Measurements from ENCODE around the gene EML4.

EML4 gene

GRCh38 chr2:42288811-42289210 is 119.7 kb downstream of the EML4 start:
- no peak for DNase-seq (ENCODE audit: low read depth in 1 of 2, low spot score in 1 of 2)
- Histone ChIP-seq H3K4me3 (replicated peaks; ENCODE audit: insufficient read depth, low read length) (no peak overlapping the region), H3K27me3 (ENCODE audit: insufficient read depth, poor library complexity, severe bottlenecking) (no peaks in the 10 kb centered on the region), H3K27ac (replicated peaks) (no peak overlapping the region)
- TF ChIP-seq, protein P1, sequence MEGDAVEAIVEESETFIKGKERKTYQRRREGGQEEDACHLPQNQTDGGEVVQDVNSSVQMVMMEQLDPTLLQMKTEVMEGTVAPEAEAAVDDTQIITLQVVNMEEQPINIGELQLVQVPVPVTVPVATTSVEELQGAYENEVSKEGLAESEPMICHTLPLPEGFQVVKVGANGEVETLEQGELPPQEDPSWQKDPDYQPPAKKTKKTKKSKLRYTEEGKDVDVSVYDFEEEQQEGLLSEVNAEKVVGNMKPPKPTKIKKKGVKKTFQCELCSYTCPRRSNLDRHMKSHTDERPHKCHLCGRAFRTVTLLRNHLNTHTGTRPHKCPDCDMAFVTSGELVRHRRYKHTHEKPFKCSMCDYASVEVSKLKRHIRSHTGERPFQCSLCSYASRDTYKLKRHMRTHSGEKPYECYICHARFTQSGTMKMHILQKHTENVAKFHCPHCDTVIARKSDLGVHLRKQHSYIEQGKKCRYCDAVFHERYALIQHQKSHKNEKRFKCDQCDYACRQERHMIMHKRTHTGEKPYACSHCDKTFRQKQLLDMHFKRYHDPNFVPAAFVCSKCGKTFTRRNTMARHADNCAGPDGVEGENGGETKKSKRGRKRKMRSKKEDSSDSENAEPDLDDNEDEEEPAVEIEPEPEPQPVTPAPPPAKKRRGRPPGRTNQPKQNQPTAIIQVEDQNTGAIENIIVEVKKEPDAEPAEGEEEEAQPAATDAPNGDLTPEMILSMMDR (IDR thresholded peaks at IDR 0.05; ENCODE audit: insufficient read depth, low read length) = no peak
- no peak for TF ChIP-seq GABPA (IDR thresholded peaks at IDR 0.05; ENCODE audit: low read depth)
- no peak for TF ChIP-seq SPI1 (IDR thresholded peaks at IDR 0.05; ENCODE audit: borderline replicate concordance, low read depth)
- no peak for TF ChIP-seq REST (IDR thresholded peaks at IDR 0.05; ENCODE audit: insufficient replicate concordance, low read depth)
- TF ChIP-seq POLR2AphosphoS5 (IDR thresholded peaks at IDR 0.05; ENCODE audit: low read depth) = no peak

- no peak overlapping the region for H3K4me3 ChIP-seq (replicated peaks; ENCODE audit: insufficient read depth, low read length)
- H3K27ac ChIP-seq (replicated peaks) = no peak overlapping the region
- no peak for DNase-seq (ENCODE audit: low read depth in 1 of 2, low spot score in 1 of 2)
- no peaks in the 10 kb centered on the region for H3K27me3 ChIP-seq (ENCODE audit: insufficient read depth, poor library complexity, severe bottlenecking)
- TF ChIP-seq POLR2AphosphoS5 (IDR thresholded peaks at IDR 0.05; ENCODE audit: low read depth) (no peak), REST (IDR thresholded peaks at IDR 0.05; ENCODE audit: insufficient replicate concordance, low read depth) (no peak), SPI1 (IDR thresholded peaks at IDR 0.05; ENCODE audit: borderline replicate concordance, low read depth) (no peak), GABPA (IDR thresholded peaks at IDR 0.05; ENCODE audit: low read depth) (no peak)
- TF ChIP-seq, protein P1 (IDR thresholded peaks at IDR 0.05; ENCODE audit: insufficient read depth, low read length) = no peak
Observed at GRCh38 chr2:42289222-42289621, 120.1 kb downstream of the EML4 start.

DNA sequence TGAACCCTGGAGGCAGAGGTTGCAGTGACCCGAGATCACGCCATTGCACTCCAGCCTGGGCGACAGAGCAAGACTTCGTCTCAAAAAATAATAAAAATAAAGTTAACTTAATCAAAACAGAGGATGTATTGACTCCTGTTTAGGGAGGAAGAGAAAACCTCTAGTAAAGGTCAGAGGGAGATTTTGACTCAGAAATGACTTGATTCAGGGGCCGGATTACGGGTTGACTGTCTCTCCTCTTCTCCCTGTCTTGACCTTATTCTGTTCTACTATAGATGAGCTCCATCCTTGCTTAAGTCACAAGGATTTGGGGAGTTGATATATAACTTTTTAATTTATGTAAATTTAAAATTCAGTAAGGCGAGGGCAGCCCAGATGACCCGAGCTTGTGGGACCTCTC is 120.9 kb downstream of the EML4 start:
- no peak for DNase-seq (ENCODE audit: low read depth in 1 of 2, low spot score in 1 of 2)
- TF ChIP-seq GABPA (IDR thresholded peaks at IDR 0.05; ENCODE audit: low read depth) = no peak
- no peak for TF ChIP-seq SPI1 (IDR thresholded peaks at IDR 0.05; ENCODE audit: borderline replicate concordance, low read depth)
- TF ChIP-seq REST (IDR thresholded peaks at IDR 0.05; ENCODE audit: insufficient replicate concordance, low read depth) = no peak
- no peak overlapping the region for H3K27ac ChIP-seq (replicated peaks)
- no peak overlapping the region for H3K4me3 ChIP-seq (replicated peaks; ENCODE audit: insufficient read depth, low read length)
- no peaks in the 10 kb centered on the region for H3K27me3 ChIP-seq (ENCODE audit: insufficient read depth, poor library complexity, severe bottlenecking)

DNA sequence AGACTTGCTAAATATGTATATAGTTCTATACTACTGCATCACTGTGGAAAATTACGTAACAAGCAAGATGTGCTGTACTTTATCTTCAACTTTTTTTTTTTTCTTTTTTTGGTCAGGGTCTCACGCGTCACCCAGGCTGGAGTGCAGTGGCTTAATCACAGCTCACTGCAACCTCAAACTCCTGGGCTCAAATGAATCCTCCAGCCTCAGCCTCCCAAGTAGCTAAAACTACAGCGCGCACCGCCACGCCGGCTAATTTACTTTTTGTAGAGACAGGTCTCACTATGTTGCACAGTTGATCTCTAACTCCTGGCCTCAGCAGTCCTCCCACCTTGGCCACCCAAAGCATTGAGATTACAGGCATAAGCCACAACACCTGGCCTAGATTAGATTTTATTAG is 123.9 kb downstream of the EML4 start:
- DNase-seq (ENCODE audit: low read depth in 1 of 2, low spot score in 1 of 2) = no peak
- no peak overlapping the region for H3K27ac ChIP-seq (replicated peaks)
- H3K27me3 ChIP-seq (ENCODE audit: insufficient read depth, poor library complexity, severe bottlenecking) = no peaks in the 10 kb centered on the region
- H3K4me3 ChIP-seq (replicated peaks; ENCODE audit: insufficient read depth, low read length) = no peak overlapping the region
- TF ChIP-seq GABPA (IDR thresholded peaks at IDR 0.05; ENCODE audit: low read depth) (no peak), SPI1 (IDR thresholded peaks at IDR 0.05; ENCODE audit: borderline replicate concordance, low read depth) (no peak), POLR2AphosphoS5 (IDR thresholded peaks at IDR 0.05; ENCODE audit: low read depth) (no peak), REST (IDR thresholded peaks at IDR 0.05; ENCODE audit: insufficient replicate concordance, low read depth) (no peak)
- TF ChIP-seq, protein P1 (IDR thresholded peaks at IDR 0.05; ENCODE audit: insufficient read depth, low read length) = no peak
